Panc1 (cell line): Measurements from ENCODE around the gene GRN.

Experiments used
- CTCF ChIP-seq: fragments of 450-650 bp; IDR thresholded peaks from 2 replicates; pipeline ENCODE4 v1.5.1; 2017; ENCODE audit warnings: mild to moderate bottlenecking
- POLR2AphosphoS5 ChIP-seq: IDR thresholded peaks from 2 replicates; pipeline ENCODE4 v1.6.1; 2012; ENCODE audit warnings: mild to moderate bottlenecking, low read depth, low read length, moderate library complexity
- REST ChIP-seq, 2 experiments: IDR thresholded peaks; 2 replicates each; pipeline ENCODE4 v1.6.1; 2011 to 2012; ENCODE audit warnings: low read depth in 2 of 2, control low read depth in 1 of 2, low read length in 1 of 2, mild to moderate bottlenecking in 1 of 2, moderate library complexity in 1 of 2; ENCODE audit not compliant: insufficient read depth in 1 of 2
- SIN3A ChIP-seq: IDR thresholded peaks from 2 replicates; pipeline ENCODE4 v1.6.1; 2012; ENCODE audit warnings: low read depth, mild to moderate bottlenecking, low read length, moderate library complexity, borderline replicate concordance; ENCODE audit not compliant: insufficient read depth

GRCh38 chr17:44375196-44376017 lies 30.3 kb downstream of the GRN start:
- TF ChIP-seq CTCF: no peak
- TF ChIP-seq POLR2AphosphoS5: no peak
- no peak for TF ChIP-seq SIN3A
- no peak for TF ChIP-seq REST (IDR thresholded peaks at IDR 0.05; ENCODE audit: insufficient read depth in 1 of 2, low read depth in 2 of 2, low read length in 1 of 2)
